ENCODE measurements around the gene ADORA3. TPM values are rescaled to one million over a fixed set of nuclear protein-coding genes. Genes with fewer than 3 reads are reported as not detected.

ADORA3 gene
- not detected in 5 replicates for total RNA-seq (2022; extraction: Qiagen RNA extraction; ENCODE audit: low read depth)

DNA sequence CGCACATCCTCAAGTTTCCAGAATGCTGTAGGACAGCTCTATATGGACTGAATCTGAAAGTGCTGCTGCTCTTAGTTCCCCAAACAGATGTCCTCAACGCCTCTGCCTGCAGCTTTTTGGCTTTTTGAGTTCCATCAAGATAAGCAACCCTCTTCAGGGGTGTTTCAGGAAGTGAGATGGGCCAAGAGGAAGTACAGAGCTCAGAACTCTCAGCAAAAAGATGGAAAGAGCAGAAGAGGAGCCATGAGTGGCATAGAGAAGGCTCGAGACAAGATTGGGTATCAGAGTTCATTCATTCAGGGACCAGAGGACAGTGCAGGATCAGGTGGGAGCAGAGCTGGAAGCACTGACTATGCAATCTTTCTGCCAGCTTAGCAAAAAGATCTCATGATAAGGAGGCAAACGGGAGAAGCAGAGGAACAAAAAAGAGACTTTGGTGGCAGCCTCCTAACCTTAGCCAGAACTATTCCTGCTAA lies at the start of gene ADORA3, which contains the start of gene TMIGD3:
ADORA3 (minus strand) TSS at position 49 of the 476 bp plus-strand sequence. CDS start 279 bp downstream, outside the sequence.
TMIGD3 (minus strand) TSS at position 49 of the 476 bp plus-strand sequence. CDS start 279 bp downstream, outside the sequence.

Other genes starting within 250 kb of the ADORA3 start
- not detected in 5 replicates for gene CHIA, start 212.8 kb downstream of the ADORA3 start, total RNA-seq (2022; extraction: Qiagen RNA extraction; ENCODE audit: low read depth)
- 1.0 to 1.4 TPM (median 1.1 TPM) in 5 replicates for gene OVGP1, start 75.9 kb downstream of the ADORA3 start, total RNA-seq (2022; extraction: Qiagen RNA extraction; ENCODE audit: low read depth)
- gene WDR77, start 54.4 kb downstream of the ADORA3 start, total RNA-seq (2022; extraction: Qiagen RNA extraction; ENCODE audit: low read depth): 31.7 to 54.9 TPM (median 53.1 TPM) in 5 replicates
- 233 to 263 TPM (median 253 TPM) in 5 replicates for gene ATP5PB, start 54.2 kb downstream of the ADORA3 start, total RNA-seq (2022; extraction: Qiagen RNA extraction; ENCODE audit: low read depth)
- 0.11 to 0.63 TPM (median 0.30 TPM) in 4 of 5 replicates, not detected in the other for gene C1orf162, start 29.6 kb downstream of the ADORA3 start, total RNA-seq (2022; extraction: Qiagen RNA extraction; ENCODE audit: low read depth)
- not detected in 5 replicates for gene TMIGD3, start within 50 bp of the ADORA3 start, total RNA-seq (2022; extraction: Qiagen RNA extraction; ENCODE audit: low read depth)
- 25.4 to 32.3 TPM (median 27.5 TPM) in 5 replicates for gene RAP1A, start 116.2 kb upstream of the ADORA3 start, total RNA-seq (2022; extraction: Qiagen RNA extraction; ENCODE audit: low read depth)
- gene INKA2, start 235.8 kb upstream of the ADORA3 start, total RNA-seq (2022; extraction: Qiagen RNA extraction; ENCODE audit: low read depth): 1.7 to 2.6 TPM (median 1.8 TPM) in 5 replicates

All from A549 treated with CpdA at 1 μM for 4 hours (cell line).